ENCODE measurements around the gene HPCA. TPM values are rescaled to one million over a fixed set of nuclear protein-coding genes. Genes with fewer than 3 reads are reported as not detected.
"Not testable (repeated sequence)": the region's sequence is repeated elsewhere in the genome, so short reads cannot be mapped to it uniquely, and the experiment has no call there.

Gene HPCA
- total and polyA plus RNA-seq, 7 donors: 1.2 to 1.9 (median 1.8) TPM; not detected in 4

DNA sequence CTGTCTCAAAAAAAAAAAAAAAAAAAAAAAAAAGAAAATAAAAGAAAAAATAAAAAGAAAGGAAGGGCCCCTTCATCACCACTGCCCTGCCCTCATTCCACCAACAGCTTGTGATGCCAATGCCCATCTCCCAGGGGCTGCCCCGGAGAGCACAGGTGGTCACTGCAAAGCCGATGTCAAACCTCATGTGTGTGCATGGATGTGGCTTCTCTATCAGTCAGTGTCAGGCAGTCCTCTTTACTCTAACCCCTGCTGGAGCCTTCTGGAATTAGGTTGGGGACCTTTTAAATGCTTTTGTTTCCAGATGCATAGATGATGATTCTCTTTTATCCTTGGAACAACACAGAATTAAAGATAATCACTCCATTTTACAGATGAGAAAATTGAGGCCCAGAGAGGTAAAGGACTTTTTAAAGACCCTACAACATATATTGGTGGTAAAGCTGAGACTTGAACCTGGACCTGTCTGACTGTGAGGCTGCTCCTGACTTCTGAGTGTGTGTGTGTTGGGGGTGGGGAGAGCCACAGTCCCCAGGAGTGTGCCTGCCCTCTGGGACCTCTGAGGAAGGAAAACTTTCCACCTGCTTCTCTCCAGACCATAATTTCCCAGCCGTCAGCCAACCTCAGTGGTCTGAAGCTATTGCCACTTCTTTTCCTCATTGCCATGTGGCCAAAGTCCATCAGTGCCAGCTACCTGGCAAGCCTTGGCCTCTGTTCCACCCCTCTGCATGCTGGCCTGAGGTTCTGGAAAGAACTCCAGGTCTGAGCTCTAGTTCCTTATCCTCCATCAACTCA is 17.9 kb downstream of the HPCA start:
- intact Hi-C loops (cut with DNase I): loop anchor here (5.0 kb wide), 1 partner anchor 58 kb away; the partner anchor contains the start of gene RNF19B
- Histone ChIP-seq H3K27ac (no peak overlapping the region), H3K36me3 (no peaks in the 10 kb centered on the region), H3K27me3 (peaks cover 0 to 5% (median 0%) of the 10 kb centered on the region in 3 donors), H3K4me3 (no peak overlapping the region), H3K4me1 (peaks cover 0 to 15% (median 14%) of the 10 kb centered on the region in 4 donors), H3K9me3 (no peaks in the 10 kb centered on the region)
- DNase-seq: peak; percentile 47
- TF ChIP-seq POLR2A (IDR thresholded peaks at IDR 0.05) (no peak), POLR2AphosphoS5 (IDR thresholded peaks at IDR 0.05) (no peak), EP300 (IDR thresholded peaks at IDR 0.05) (no peak)
- TF ChIP-seq, protein P1, sequence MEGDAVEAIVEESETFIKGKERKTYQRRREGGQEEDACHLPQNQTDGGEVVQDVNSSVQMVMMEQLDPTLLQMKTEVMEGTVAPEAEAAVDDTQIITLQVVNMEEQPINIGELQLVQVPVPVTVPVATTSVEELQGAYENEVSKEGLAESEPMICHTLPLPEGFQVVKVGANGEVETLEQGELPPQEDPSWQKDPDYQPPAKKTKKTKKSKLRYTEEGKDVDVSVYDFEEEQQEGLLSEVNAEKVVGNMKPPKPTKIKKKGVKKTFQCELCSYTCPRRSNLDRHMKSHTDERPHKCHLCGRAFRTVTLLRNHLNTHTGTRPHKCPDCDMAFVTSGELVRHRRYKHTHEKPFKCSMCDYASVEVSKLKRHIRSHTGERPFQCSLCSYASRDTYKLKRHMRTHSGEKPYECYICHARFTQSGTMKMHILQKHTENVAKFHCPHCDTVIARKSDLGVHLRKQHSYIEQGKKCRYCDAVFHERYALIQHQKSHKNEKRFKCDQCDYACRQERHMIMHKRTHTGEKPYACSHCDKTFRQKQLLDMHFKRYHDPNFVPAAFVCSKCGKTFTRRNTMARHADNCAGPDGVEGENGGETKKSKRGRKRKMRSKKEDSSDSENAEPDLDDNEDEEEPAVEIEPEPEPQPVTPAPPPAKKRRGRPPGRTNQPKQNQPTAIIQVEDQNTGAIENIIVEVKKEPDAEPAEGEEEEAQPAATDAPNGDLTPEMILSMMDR (IDR thresholded peaks at IDR 0.05): no peak
- 41 to 66% methylated on average over 3 of the region's 3 CpGs for WGBS, 2 donors

DNA sequence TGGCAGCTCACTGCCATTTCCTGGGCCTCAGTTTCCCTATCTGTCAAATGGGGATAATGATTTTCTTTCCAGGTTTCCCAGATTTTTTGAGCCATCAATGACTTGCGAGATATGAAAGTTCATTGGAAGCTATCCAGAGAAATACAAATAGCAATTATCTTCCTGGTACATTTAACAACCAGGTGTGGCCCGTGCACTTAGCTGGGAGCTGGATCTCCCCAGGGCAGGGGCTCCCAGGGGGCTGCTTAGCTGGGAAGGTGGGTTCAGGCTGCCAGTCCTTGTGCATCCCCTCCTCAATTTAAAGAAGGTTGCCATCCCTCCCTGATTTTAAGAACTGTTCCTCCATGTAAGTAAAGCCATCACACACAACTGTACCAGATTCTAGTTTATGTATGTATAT is 18.5 kb downstream of the HPCA start:
- TF ChIP-seq POLR2A (IDR thresholded peaks at IDR 0.05) (peak in 1 of 2 donors; percentile 22), POLR2AphosphoS5 (IDR thresholded peaks at IDR 0.05) (no peak)
- intact Hi-C loops (cut with DNase I): loop anchor here (5.0 kb wide), 1 partner anchor 58 kb away; the partner anchor contains the start of gene RNF19B
- 14 to 76% methylated on average over 2 of the region's 2 CpGs for whole genome bisulfite sequencing, 2 donors
- Histone ChIP-seq H3K9me3 (no peaks in the 10 kb centered on the region), H3K27me3 (peaks cover 0 to 5% (median 0%) of the 10 kb centered on the region in 3 donors), H3K4me3 (no peak overlapping the region), H3K36me3 (no peaks in the 10 kb centered on the region), H3K27ac (no peak overlapping the region), H3K4me1 (peaks cover 0 to 15% (median 14%) of the 10 kb centered on the region in 4 donors)
- DNase-seq: peak; percentile 27

DNA sequence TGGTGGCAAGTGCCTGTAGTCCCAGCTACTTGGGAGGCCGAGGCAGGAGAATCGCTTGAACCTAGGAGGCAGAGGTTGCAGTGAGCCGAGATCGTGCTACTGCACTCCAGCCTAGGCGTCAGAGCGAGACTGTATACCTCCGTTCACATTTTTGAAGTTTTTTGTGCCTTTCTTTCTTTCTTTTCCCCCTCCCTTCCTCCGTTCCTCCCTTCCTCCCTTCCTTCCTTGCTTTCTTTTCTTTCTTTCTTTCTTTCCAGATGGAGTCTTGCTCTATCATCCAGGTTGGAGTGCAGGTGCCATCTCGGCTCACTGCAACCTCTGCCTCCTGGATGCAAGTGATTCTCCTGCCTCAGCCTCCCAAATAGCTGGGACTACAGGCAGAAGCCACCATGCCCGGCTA is 19.3 kb downstream of the HPCA start:
- intact Hi-C loops (cut with DNase I); H3K27ac ChIP-seq; H3K36me3 ChIP-seq; H3K27me3 ChIP-seq; H3K9me3 ChIP-seq; H3K4me3 ChIP-seq: not testable (repeated sequence)
- 73 to 80% methylated on average over 10 of the region's 10 CpGs for WGBS, 2 donors
- H3K4me1 ChIP-seq: peaks cover 0 to 10% (median 9%) of the 10 kb centered on the region in 4 donors
- DNase-seq: peak; percentile 6

DNA sequence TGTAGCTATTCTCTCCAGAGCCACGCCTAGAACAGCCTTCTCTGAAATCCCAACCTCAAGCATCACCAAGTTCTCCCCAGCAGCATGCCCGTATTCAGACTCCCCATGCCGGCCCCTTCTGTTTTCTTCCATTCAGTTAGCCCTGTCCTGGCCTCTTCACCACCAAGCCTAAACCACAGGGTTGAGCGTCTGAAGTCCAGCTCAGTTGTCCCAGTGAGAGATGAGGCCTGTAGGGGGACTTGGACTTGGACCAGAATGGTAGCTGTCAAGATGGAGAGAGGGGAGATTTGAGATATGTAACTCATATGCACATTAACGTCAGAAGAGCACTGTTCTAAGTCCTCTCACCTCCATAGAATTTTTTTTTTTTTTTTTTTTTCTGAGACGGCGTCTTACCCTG is 20.4 kb downstream of the HPCA start:
- DNase-seq: no peak
- WGBS, 2 donors: 83 to 86% methylated on average over 7 of the region's 7 CpGs
- intact Hi-C loops (cut with DNase I): no loop called here
- TF ChIP-seq POLR2AphosphoS5 (IDR thresholded peaks at IDR 0.05): no peak
- no peak for TF ChIP-seq POLR2A (IDR thresholded peaks at IDR 0.05)
- TF ChIP-seq, protein P1 (IDR thresholded peaks at IDR 0.05): no peak
- Histone ChIP-seq H3K27me3 (peaks cover 0 to 2% (median 0%) of the 10 kb centered on the region in 3 donors), H3K27ac (no peak overlapping the region), H3K4me3 (no peak overlapping the region), H3K36me3 (no peaks in the 10 kb centered on the region), H3K9me3 (no peaks in the 10 kb centered on the region), H3K4me1 (peaks cover 0 to 2% (median 2%) of the 10 kb centered on the region in 4 donors)

DNA sequence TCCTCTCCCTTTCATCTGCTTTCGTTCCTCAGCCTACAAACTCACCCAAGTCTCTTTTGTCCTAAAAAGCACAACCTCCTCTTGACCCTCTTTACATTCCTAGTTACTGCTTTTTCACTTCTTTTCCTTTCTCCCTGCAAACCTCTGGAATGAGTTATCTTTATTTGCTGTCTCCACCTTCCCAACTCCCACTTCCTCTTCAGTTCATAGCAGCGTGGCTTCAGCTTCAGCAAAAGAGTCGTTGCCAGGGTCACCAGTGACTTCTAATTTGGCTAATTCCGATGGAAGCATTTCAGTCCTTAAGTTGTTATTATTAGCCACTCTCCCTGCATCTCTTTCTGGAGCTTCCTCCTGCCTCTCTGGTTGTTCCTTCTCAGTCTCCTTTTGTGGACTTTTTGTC is 21.1 kb downstream of the HPCA start:
- DNase-seq: no peak
- Histone ChIP-seq H3K4me3 (no peak overlapping the region), H3K27ac (no peak overlapping the region), H3K4me1 (no peaks in the 10 kb centered on the region), H3K36me3 (no peaks in the 10 kb centered on the region), H3K27me3 (no peaks in the 10 kb centered on the region), H3K9me3 (no peaks in the 10 kb centered on the region)
- intact Hi-C loops (cut with DNase I): no loop called here
- TF ChIP-seq POLR2A (IDR thresholded peaks at IDR 0.05) (no peak), POLR2AphosphoS5 (IDR thresholded peaks at IDR 0.05) (no peak), EP300 (IDR thresholded peaks at IDR 0.05) (no peak)
- TF ChIP-seq, protein P1 (IDR thresholded peaks at IDR 0.05): no peak
- 8 to 24% methylated on average over 4 of the region's 4 CpGs for WGBS, 2 donors
